GM12878 (cell line): ENCODE data around the gene PLXND1. TPM values are rescaled to one million over a fixed set of nuclear protein-coding genes. Genes with fewer than 3 reads are reported as not detected.

ENCODE experiments used
- ATAC-seq: fragments of 200-7000 bp; cut with Tn5 transposase; 3 replicates; pipeline ENCODE4 v1.9.1; 2020; ENCODE audit warnings: mild to moderate bottlenecking, moderate library complexity
- BruUV-seq: library from RNA; stranded (reverse); fragments of 400-500 nt; replicated peaks from 2 replicates; lab custom pipeline; 2021; lab: Mats Ljungman, UMichigan
- CTCF ChIA-PET: fragments of 300-600 bp; sonication (Branson Sonifier 250); formaldehyde crosslinking; extraction: SDS; loops from one replicate; lab custom pipeline; 2021; ENCODE audit warnings: inconsistent platforms; lab: Yijun Ruan, JAX
- POLR2A ChIA-PET: fragments of 350-600 bp; formaldehyde crosslinking; extraction: SDS; loops from one replicate; lab custom pipeline; 2021; ENCODE audit warnings: inconsistent platforms; lab: Charles Lee
- RAD21 ChIA-PET: fragments of 300-600 bp; sonication (Branson Sonifier 250); formaldehyde crosslinking; loops from one replicate; lab custom pipeline; 2023; ENCODE audit warnings: antibody characterized with exemption; ENCODE audit not compliant: unreplicated experiment; lab: Charles Lee
- SMC1A ChIA-PET: fragments of 300-600 bp; sonication (Branson Sonifier 250); formaldehyde crosslinking; loops from one replicate; lab custom pipeline; 2023; ENCODE audit not compliant: unreplicated experiment, uncharacterized antibody; lab: Charles Lee
- DNase-seq: peaks from one replicate; pipeline ENCODE4 v3.0.0-alpha.2; 2011; ENCODE audit warnings: low read depth, low spot score
- FAIRE-seq: peaks from 3 replicates; lab custom pipeline; 2011; peaks lifted over from hg19 to GRCh38; lab: Jason Lieb, UNC
- H2AFZ ChIP-seq: 2 replicates; pipeline ENCODE4 v1.6.0; 2011; ENCODE audit warnings: low read depth, low read length, control low read depth; ENCODE audit not compliant: control insufficient read depth
- H3K27ac ChIP-seq: 2 replicates; pipeline ENCODE4 v1.5.1; 2011; ENCODE audit warnings: control low read depth; ENCODE audit not compliant: control insufficient read depth, insufficient read depth
- H3K27me3 ChIP-seq, 2 experiments: replicated peaks in 1 of 2; 2 replicates each; pipeline versions ENCODE4 v1.6.0 to v1.6.1; 2011; ENCODE audit warnings: low read length in 1 of 2; ENCODE audit not compliant: control insufficient read depth in 2 of 2, insufficient read depth in 2 of 2
- H3K36me3 ChIP-seq, 2 experiments: 2 replicates each; pipeline ENCODE4 v1.5.1; 2011; ENCODE audit warnings: low read length in 1 of 2; ENCODE audit not compliant: control insufficient read depth in 2 of 2, insufficient read depth in 2 of 2
- H3K4me1 ChIP-seq: 2 replicates; pipeline ENCODE4 v1.6.1; 2011; ENCODE audit warnings: mild to moderate bottlenecking, low read length, moderate library complexity, mixed read lengths; ENCODE audit not compliant: control insufficient read depth, insufficient read depth
- H3K4me2 ChIP-seq: 2 replicates; pipeline ENCODE4 v1.6.0; 2011; ENCODE audit warnings: control low read depth; ENCODE audit not compliant: control insufficient read depth, insufficient read depth
- H3K4me3 ChIP-seq: fragments of 200-600 bp; sonication (generic); 2 replicates; pipeline ENCODE4 v1.5.1; 2016
- H3K79me2 ChIP-seq: 2 replicates; pipeline ENCODE4 v1.6.0; 2011; ENCODE audit warnings: low read length; ENCODE audit not compliant: control insufficient read depth, insufficient read depth
- H3K9ac ChIP-seq: 2 replicates; pipeline ENCODE4 v1.8.0; 2011; ENCODE audit warnings: low read length, control low read depth, mixed read lengths; ENCODE audit not compliant: control insufficient read depth, insufficient read depth
- H3K9me3 ChIP-seq: replicated peaks from 3 replicates; pipeline ENCODE4 v1.5.1; 2011; ENCODE audit warnings: mild to moderate bottlenecking, low read length; ENCODE audit not compliant: control insufficient read depth, insufficient read depth
- H4K20me1 ChIP-seq: 2 replicates; pipeline ENCODE4 v1.6.0; 2011; ENCODE audit not compliant: control insufficient read depth, insufficient read depth
- BCL11A ChIP-seq: IDR thresholded peaks from 2 replicates; pipeline ENCODE4 v1.6.1; 2011; ENCODE audit warnings: low read depth, low read length
- CBFB ChIP-seq: IDR thresholded peaks from 2 replicates; pipeline ENCODE4 v1.6.1; 2016; ENCODE audit warnings: antibody characterized with exemption, low read depth
- CREB1 ChIP-seq: IDR thresholded peaks from 2 replicates; pipeline ENCODE4 v1.6.1; 2012; ENCODE audit warnings: low read depth, mild to moderate bottlenecking, inconsistent platforms
- KAT2A ChIP-seq: conservative IDR thresholded peaks from 2 replicates; pipeline ENCODE4 v1.6.1; 2011; ENCODE audit warnings: low read depth, low read length; ENCODE audit not compliant: control insufficient read depth
- NR2C1 ChIP-seq: fragments of 450-650 bp; IDR thresholded peaks from 2 replicates; pipeline ENCODE4 v1.6.1; 2017; ENCODE audit warnings: antibody characterized with exemption, mild to moderate bottlenecking, moderate library complexity
- POLR2AphosphoS2 ChIP-seq: IDR thresholded peaks from 2 replicates; pipeline ENCODE4 v1.6.1; 2011; ENCODE audit warnings: low read depth, mild to moderate bottlenecking, low read length, improper control_type of control experiment, moderate library complexity
- SIN3A ChIP-seq: IDR thresholded peaks from 2 replicates; pipeline ENCODE4 v1.6.1; 2012; ENCODE audit warnings: low read depth, low read length, improper control_type of control experiment
- SP1 ChIP-seq: IDR thresholded peaks from one replicate; pipeline ENCODE4 v1.6.1; 2011; ENCODE audit warnings: low read depth, low read length
- TARDBP ChIP-seq: IDR thresholded peaks from 2 replicates; pipeline ENCODE4 v1.6.1; 2016; ENCODE audit warnings: borderline replicate concordance
- WRNIP1 ChIP-seq: IDR thresholded peaks from 2 replicates; pipeline ENCODE4 v1.6.1; 2011; ENCODE audit warnings: low read depth, low read length, improper control_type of control experiment, borderline replicate concordance
- ZBTB33 ChIP-seq: fragments of 450-650 bp; IDR thresholded peaks from 2 replicates; pipeline ENCODE4 v1.6.1; 2017; ENCODE audit warnings: mild to moderate bottlenecking
- ZNF384 ChIP-seq: IDR thresholded peaks from 2 replicates; pipeline ENCODE4 v1.6.1; 2012; ENCODE audit warnings: low read depth, mild to moderate bottlenecking, low read length, improper control_type of control experiment, borderline replicate concordance
- ZNF622 ChIP-seq: fragments of 450-650 bp; IDR thresholded peaks from 2 replicates; pipeline ENCODE4 v1.6.1; 2017; ENCODE audit warnings: mild to moderate bottlenecking, inconsistent platforms
- WGBS: methylation state at CpG from one replicate; pipeline ENCODE4 v1.1.6; 2016; ENCODE audit warnings: low lambda C conversion rate; ENCODE audit not compliant: insufficient replicate concordance, insufficient coverage; ENCODE audit errors: missing lambda C conversion rate; 5-methylcytosine and 5-hydroxymethylcytosine counted together
- in situ Hi-C: fragments of 300-500 bp; cut with MboI; formaldehyde crosslinking; loops from 9 replicates; pipeline ENCODE4 v1.14.3; 2018; ENCODE audit warnings: mixed read lengths
- intact Hi-C: fragments of 100-400 bp; cut with micrococcal nuclease; formaldehyde crosslinking; loops from one replicate; pipeline ENCODE4 v1.14.2; 2022; ENCODE audit not compliant: unreplicated experiment
- polyA plus RNA-seq, 11 experiments: library from polyadenylated mRNA; depleted of rRNA in 4 of 11; unstranded in 6 of 11; stranded (reverse) in 5 of 11; fragments of >200 nt; fragmentation: Nextera tagmentation in 4 of 11; fragmentation: Illumina TruSeq in 1 of 11; extraction: Ambion mirVana in 4 of 11; extraction: Trizol in 1 of 11; gene quantifications; 1 replicate in 1 of 11; 2 replicates in 10 of 11; pipeline versions ENCODE4 v1.2.1 to v1.2.3, GENCODE V29; 2011 to 2016; ENCODE audit warnings: inconsistent platforms in 2 of 11, missing spikeins in 2 of 11, low read depth in 1 of 11
- total RNA-seq, 4 experiments: library from RNA; depleted of rRNA in 3 of 4; stranded (reverse); fragments of >200 nt in 3 of 4; fragmentation: Illumina TruSeq in 1 of 4; extraction: Trizol in 1 of 4; gene quantifications; 2 replicates each; pipeline versions ENCODE4 v1.2.1 to v1.2.3, GENCODE V29; 2013 to 2021
- TF ChIP-seq, protein P1 (sequence below): IDR thresholded peaks from 2 replicates; pipeline ENCODE4 v1.6.1; 2011; ENCODE audit warnings: borderline replicate concordance, low read depth, mild to moderate bottlenecking, moderate library complexity, mixed read lengths, low read length; ENCODE audit not compliant: insufficient read depth; ENCODE audit errors: extremely low read length
- TF ChIP-seq, protein P2 (sequence below): fragments of 450-650 bp; conservative IDR thresholded peaks from 2 replicates; pipeline ENCODE4 v1.6.1; 2017; ENCODE audit warnings: mild to moderate bottlenecking, moderate library complexity
- TF ChIP-seq, protein P3 (sequence below): fragments of 450-650 bp; IDR thresholded peaks from 2 replicates; pipeline ENCODE4 v1.6.1; 2018; ENCODE audit warnings: mild to moderate bottlenecking, low read depth, moderate library complexity; ENCODE audit not compliant: partially characterized antibody

PLXND1 gene
- total and polyA plus RNA-seq, 10 of the 15 experiments (the other 5 are each of a cell fraction or from before 2014, with no cell fraction given): 0.01 to 2.3 (median 0.72) TPM; not detected in 7

DNA sequence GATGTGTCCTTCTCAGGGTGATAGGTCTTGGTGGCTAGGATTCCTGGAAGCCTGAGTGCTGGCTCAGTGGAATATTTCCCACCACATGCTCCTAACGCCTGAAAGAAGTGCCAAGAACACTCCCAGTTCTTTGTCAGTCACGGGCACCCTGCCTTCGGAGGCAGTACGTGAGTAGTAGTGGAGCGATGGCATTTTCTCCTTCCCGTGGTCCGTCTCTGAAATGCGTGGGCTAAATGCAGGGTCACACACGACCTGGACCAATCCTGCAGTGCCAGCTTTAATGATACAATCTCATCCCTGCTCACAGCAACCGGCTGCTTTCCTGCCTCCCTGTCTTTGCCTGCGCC lies 49.0 kb downstream of the PLXND1 start:
- Histone ChIP-seq H3K4me3 (no peak overlapping the region), H3K9ac (no peak overlapping the region), H3K4me1 (no peaks in the 10 kb centered on the region), H3K4me2 (no peak overlapping the region), H3K27ac (no peak overlapping the region), H4K20me1 (no peaks in the 10 kb centered on the region), H3K9me3 (no peaks in the 10 kb centered on the region), H3K79me2 (no peaks in the 10 kb centered on the region), H3K36me3 (no peaks in the 10 kb centered on the region), H2AFZ (no peak overlapping the region), H3K27me3 (peaks cover 2 to 5% of the 10 kb centered on the region in 2 experiments; a peak in 3 of 4 replicates)
- in situ Hi-C loops (no loop called here), intact Hi-C loops (no loop called here)
- DNase-seq: no peak
- CTCF ChIA-PET: interaction anchor here (0.8 kb wide), 1 partner anchor 41 kb away, joined by 3 read pairs; no protein-coding TSS in a partner anchor
- TF ChIP-seq, protein P1, sequence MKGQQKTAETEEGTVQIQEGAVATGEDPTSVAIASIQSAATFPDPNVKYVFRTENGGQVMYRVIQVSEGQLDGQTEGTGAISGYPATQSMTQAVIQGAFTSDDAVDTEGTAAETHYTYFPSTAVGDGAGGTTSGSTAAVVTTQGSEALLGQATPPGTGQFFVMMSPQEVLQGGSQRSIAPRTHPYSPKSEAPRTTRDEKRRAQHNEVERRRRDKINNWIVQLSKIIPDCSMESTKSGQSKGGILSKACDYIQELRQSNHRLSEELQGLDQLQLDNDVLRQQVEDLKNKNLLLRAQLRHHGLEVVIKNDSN: no peak
- TF ChIP-seq BCL11A: no peak
- TF ChIP-seq ZNF622: no peak
- TF ChIP-seq, protein P2, sequence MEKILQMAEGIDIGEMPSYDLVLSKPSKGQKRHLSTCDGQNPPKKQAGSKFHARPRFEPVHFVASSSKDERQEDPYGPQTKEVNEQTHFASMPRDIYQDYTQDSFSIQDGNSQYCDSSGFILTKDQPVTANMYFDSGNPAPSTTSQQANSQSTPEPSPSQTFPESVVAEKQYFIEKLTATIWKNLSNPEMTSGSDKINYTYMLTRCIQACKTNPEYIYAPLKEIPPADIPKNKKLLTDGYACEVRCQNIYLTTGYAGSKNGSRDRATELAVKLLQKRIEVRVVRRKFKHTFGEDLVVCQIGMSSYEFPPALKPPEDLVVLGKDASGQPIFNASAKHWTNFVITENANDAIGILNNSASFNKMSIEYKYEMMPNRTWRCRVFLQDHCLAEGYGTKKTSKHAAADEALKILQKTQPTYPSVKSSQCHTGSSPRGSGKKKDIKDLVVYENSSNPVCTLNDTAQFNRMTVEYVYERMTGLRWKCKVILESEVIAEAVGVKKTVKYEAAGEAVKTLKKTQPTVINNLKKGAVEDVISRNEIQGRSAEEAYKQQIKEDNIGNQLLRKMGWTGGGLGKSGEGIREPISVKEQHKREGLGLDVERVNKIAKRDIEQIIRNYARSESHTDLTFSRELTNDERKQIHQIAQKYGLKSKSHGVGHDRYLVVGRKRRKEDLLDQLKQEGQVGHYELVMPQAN: no peak
- TF ChIP-seq POLR2AphosphoS2: no peak
- TF ChIP-seq, protein P3, sequence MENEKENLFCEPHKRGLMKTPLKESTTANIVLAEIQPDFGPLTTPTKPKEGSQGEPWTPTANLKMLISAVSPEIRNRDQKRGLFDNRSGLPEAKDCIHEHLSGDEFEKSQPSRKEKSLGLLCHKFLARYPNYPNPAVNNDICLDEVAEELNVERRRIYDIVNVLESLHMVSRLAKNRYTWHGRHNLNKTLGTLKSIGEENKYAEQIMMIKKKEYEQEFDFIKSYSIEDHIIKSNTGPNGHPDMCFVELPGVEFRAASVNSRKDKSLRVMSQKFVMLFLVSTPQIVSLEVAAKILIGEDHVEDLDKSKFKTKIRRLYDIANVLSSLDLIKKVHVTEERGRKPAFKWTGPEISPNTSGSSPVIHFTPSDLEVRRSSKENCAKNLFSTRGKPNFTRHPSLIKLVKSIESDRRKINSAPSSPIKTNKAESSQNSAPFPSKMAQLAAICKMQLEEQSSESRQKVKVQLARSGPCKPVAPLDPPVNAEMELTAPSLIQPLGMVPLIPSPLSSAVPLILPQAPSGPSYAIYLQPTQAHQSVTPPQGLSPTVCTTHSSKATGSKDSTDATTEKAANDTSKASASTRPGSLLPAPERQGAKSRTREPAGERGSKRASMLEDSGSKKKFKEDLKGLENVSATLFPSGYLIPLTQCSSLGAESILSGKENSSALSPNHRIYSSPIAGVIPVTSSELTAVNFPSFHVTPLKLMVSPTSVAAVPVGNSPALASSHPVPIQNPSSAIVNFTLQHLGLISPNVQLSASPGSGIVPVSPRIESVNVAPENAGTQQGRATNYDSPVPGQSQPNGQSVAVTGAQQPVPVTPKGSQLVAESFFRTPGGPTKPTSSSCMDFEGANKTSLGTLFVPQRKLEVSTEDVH: no peak
- no peak for TF ChIP-seq WRNIP1
- TF ChIP-seq SP1: no peak
- no peak for TF ChIP-seq CREB1
- TF ChIP-seq CBFB: no peak
- TF ChIP-seq ZNF384: no peak
- TF ChIP-seq SIN3A: no peak
- TF ChIP-seq ZBTB33: no peak
- no peak for TF ChIP-seq TARDBP
- TF ChIP-seq KAT2A: no peak
- no peak for TF ChIP-seq NR2C1
- BruUV-seq: no TSS peak
- 61% methylated on average over 11 of the region's 11 CpGs for WGBS
- RAD21 ChIA-PET: no interaction called here
- ATAC-seq: no peak
- FAIRE-seq: no peak
- SMC1A ChIA-PET: interaction anchor here (1.3 kb wide), 1 partner anchor 179 kb away, joined by 4 read pairs; no protein-coding TSS in a partner anchor
- POLR2A ChIA-PET: no interaction called here
